Common myeloid progenitor, CD34-positive (primary cell): ENCODE results near the gene ADSS2.

Experiments
- CTCF ChIA-PET: fragments of 350-600 bp; sonication (Branson Sonifier 250); formaldehyde crosslinking; loops from one replicate; lab custom pipeline; 2021; ENCODE audit warnings: antibody characterized with exemption; lab: Charles Lee
- POLR2A ChIA-PET: fragments of 350-600 bp; sonication (Branson Sonifier 250); formaldehyde crosslinking; loops from one replicate; lab custom pipeline; 2021; ENCODE audit warnings: antibody characterized with exemption; lab: Charles Lee
- DNase-seq, 3 donors: peaks; one replicate each; pipeline versions ENCODE4 v3.0.0 to v3.0.0-alpha.2; 2013
- H3K27ac ChIP-seq, 2 experiments: 1 replicate in 1 of 2; 2 replicates in 1 of 2; pipeline ENCODE4 v1.7.0; 2013; ENCODE audit warnings: inconsistent platforms in 2 of 2, low read length in 2 of 2, mild to moderate bottlenecking in 2 of 2, low read depth in 1 of 2, moderate library complexity in 1 of 2; ENCODE audit not compliant: severe bottlenecking in 2 of 2, insufficient read depth in 1 of 2, poor library complexity in 1 of 2
- H3K27me3 ChIP-seq, 5 experiments: replicated peaks in 2 of 5; 1 replicate in 3 of 5; 2 replicates in 2 of 5; pipeline versions ENCODE4 v1.6.1 to v1.7.0; 2013; ENCODE audit warnings: low read length in 4 of 5, mild to moderate bottlenecking in 2 of 5, moderate library complexity in 2 of 5, inconsistent platforms in 1 of 5; ENCODE audit not compliant: insufficient read depth in 5 of 5, control insufficient read depth in 4 of 5
- H3K36me3 ChIP-seq, 4 experiments: 1 replicate in 2 of 4; 2 replicates in 2 of 4; pipeline versions ENCODE4 v1.6.1 to v1.7.0; 2013; ENCODE audit warnings: low read length in 3 of 4, control low read depth in 1 of 4, mild to moderate bottlenecking in 1 of 4; ENCODE audit not compliant: control insufficient read depth in 4 of 4, insufficient read depth in 4 of 4
- H3K4me1 ChIP-seq, 4 experiments: 1 replicate in 3 of 4; 2 replicates in 1 of 4; pipeline versions ENCODE4 v1.6.1 to v1.7.1; 2013; ENCODE audit warnings: low read length in 3 of 4, mild to moderate bottlenecking in 3 of 4, control low read depth in 1 of 4, inconsistent platforms in 1 of 4, moderate library complexity in 1 of 4; ENCODE audit not compliant: control insufficient read depth in 4 of 4, insufficient read depth in 4 of 4; ENCODE audit errors: control extremely low read depth in 1 of 4
- H3K4me3 ChIP-seq, 7 experiments: 1 replicate in 4 of 7; 2 replicates in 3 of 7; pipeline versions ENCODE4 v1.5.1 to v1.7.0; 2013; ENCODE audit warnings: mild to moderate bottlenecking in 7 of 7, low read length in 6 of 7, moderate library complexity in 6 of 7, inconsistent platforms in 2 of 7, low read depth in 2 of 7, control low read depth in 1 of 7; ENCODE audit not compliant: insufficient read depth in 4 of 7, control insufficient read depth in 1 of 7; ENCODE audit errors: extremely low read depth in 1 of 7
- H3K9me3 ChIP-seq, 5 experiments: 1 replicate in 4 of 5; 2 replicates in 1 of 5; pipeline versions ENCODE4 v1.6.1 to v1.7.1; 2013; ENCODE audit warnings: low read length in 4 of 5, mild to moderate bottlenecking in 2 of 5, inconsistent platforms in 1 of 5, low read depth in 1 of 5, moderate library complexity in 1 of 5; ENCODE audit not compliant: control insufficient read depth in 4 of 5, insufficient read depth in 2 of 5; ENCODE audit errors: control extremely low read depth in 1 of 5
- WGBS: methylation state at CpG from one replicate; pipeline ENCODE4 v1.1.5; 2013; ENCODE audit not compliant: insufficient coverage; 5-methylcytosine and 5-hydroxymethylcytosine counted together

Gene ADSS2

GRCh38 chr1:244388961-244389360 is 62.7 kb downstream of the ADSS2 start:
- H3K4me1 ChIP-seq, result no peaks in the 10 kb centered on the region
- H3K9me3 ChIP-seq, result peaks cover 0 to 1% (median 0%) of the 10 kb centered on the region in 5 experiments
- no peak overlapping the region for H3K4me3 ChIP-seq
- POLR2A ChIA-PET, result no interaction called here
- H3K27me3 ChIP-seq, result no peaks in the 10 kb centered on the region
- H3K27ac ChIP-seq, result no peak overlapping the region
- CTCF ChIA-PET, result no interaction called here
- WGBS, result 97% methylated on average over 4 of the region's 7 CpGs
- no peaks in the 10 kb centered on the region for H3K36me3 ChIP-seq
- no peak for DNase-seq

GRCh38 chr1:244387415-244387814 is 64.3 kb downstream of the ADSS2 start:
- no peaks in the 10 kb centered on the region for H3K36me3 ChIP-seq
- 100% methylated on average over 1 of the region's 1 CpG for WGBS
- DNase-seq, result no peak
- H3K9me3 ChIP-seq, result peaks cover 0 to 1% (median 0%) of the 10 kb centered on the region in 5 experiments
- no peak overlapping the region for H3K4me3 ChIP-seq
- ChIA-PET CTCF (no interaction called here), POLR2A (no interaction called here)
- no peaks in the 10 kb centered on the region for H3K4me1 ChIP-seq
- H3K27ac ChIP-seq, result no peak overlapping the region
- no peaks in the 10 kb centered on the region for H3K27me3 ChIP-seq

- Histone ChIP-seq H3K4me1 (no peaks in the 10 kb centered on the region), H3K4me3 (no peak overlapping the region), H3K27ac (no peak overlapping the region), H3K9me3 (peaks cover 0 to 1% (median 0%) of the 10 kb centered on the region in 5 experiments), H3K36me3 (no peaks in the 10 kb centered on the region), H3K27me3 (no peaks in the 10 kb centered on the region)
- CTCF ChIA-PET, result no interaction called here
- POLR2A ChIA-PET, result no interaction called here
- WGBS, result no CpG with 5 or more reads among the region's 1 CpG
- no peak for DNase-seq
Observed at GRCh38 chr1:244386595-244386994, 65.1 kb downstream of the ADSS2 start.

- H3K4me1 ChIP-seq, result no peaks in the 10 kb centered on the region
- no peaks in the 10 kb centered on the region for H3K27me3 ChIP-seq
- H3K9me3 ChIP-seq, result no peaks in the 10 kb centered on the region
- POLR2A ChIA-PET, result no interaction called here
- CTCF ChIA-PET, result no interaction called here
- no CpG with 5 or more reads among the region's 3 CpGs for WGBS
- no peak for DNase-seq
- H3K4me3 ChIP-seq, result no peak overlapping the region
- H3K27ac ChIP-seq, result no peak overlapping the region
- H3K36me3 ChIP-seq, result no peaks in the 10 kb centered on the region
Observed at GRCh38 chr1:244384066-244384465, 67.6 kb downstream of the ADSS2 start.

- Histone ChIP-seq H3K4me1 (no peaks in the 10 kb centered on the region), H3K27me3 (no peaks in the 10 kb centered on the region), H3K9me3 (no peaks in the 10 kb centered on the region), H3K27ac (no peak overlapping the region), H3K36me3 (no peaks in the 10 kb centered on the region), H3K4me3 (no peak overlapping the region)
- ChIA-PET POLR2A (interaction anchor here (0.8 kb wide), 1 partner anchor 29 kb away, joined by 3 read pairs; no protein-coding TSS in a partner anchor), CTCF (no interaction called here)
- peak in 1 of 3 donors; percentile 18 for DNase-seq
- WGBS, result 100% methylated on average over 2 of the region's 4 CpGs
Observed at GRCh38 chr1:244383278-244383884, 68.3 kb downstream of the ADSS2 start.

- CTCF ChIA-PET, result interaction anchor here (1.0 to 1.3 kb wide), 2 partner anchors 10 to 32 kb away, joined by 3 to 4 read pairs; no protein-coding TSS in a partner anchor
- Histone ChIP-seq H3K27me3 (no peaks in the 10 kb centered on the region), H3K27ac (no peak overlapping the region), H3K9me3 (no peaks in the 10 kb centered on the region), H3K36me3 (no peaks in the 10 kb centered on the region), H3K4me1 (no peaks in the 10 kb centered on the region), H3K4me3 (no peak overlapping the region)
- no peak for DNase-seq
- WGBS, result 90% methylated on average over 7 of the region's 7 CpGs
- POLR2A ChIA-PET, result no interaction called here
Observed at GRCh38 chr1:244381878-244382565, 69.7 kb downstream of the ADSS2 start.

- no peak overlapping the region for H3K4me3 ChIP-seq
- no peak overlapping the region for H3K27ac ChIP-seq
- 94% methylated on average over 6 of the region's 6 CpGs for WGBS
- POLR2A ChIA-PET, result no interaction called here
- no peaks in the 10 kb centered on the region for H3K27me3 ChIP-seq
- DNase-seq, result no peak
- H3K36me3 ChIP-seq, result no peaks in the 10 kb centered on the region
- CTCF ChIA-PET, result no interaction called here
- no peaks in the 10 kb centered on the region for H3K9me3 ChIP-seq
- no peaks in the 10 kb centered on the region for H3K4me1 ChIP-seq
Observed at GRCh38 chr1:244376126-244376525, 75.6 kb downstream of the ADSS2 start.
